Measurements from ENCODE around the gene FLVCR1.
"Not testable (repeated sequence)": the region's sequence is repeated elsewhere in the genome, so short reads cannot be mapped to it uniquely, and the experiment has no call there.

FLVCR1 gene

DNA sequence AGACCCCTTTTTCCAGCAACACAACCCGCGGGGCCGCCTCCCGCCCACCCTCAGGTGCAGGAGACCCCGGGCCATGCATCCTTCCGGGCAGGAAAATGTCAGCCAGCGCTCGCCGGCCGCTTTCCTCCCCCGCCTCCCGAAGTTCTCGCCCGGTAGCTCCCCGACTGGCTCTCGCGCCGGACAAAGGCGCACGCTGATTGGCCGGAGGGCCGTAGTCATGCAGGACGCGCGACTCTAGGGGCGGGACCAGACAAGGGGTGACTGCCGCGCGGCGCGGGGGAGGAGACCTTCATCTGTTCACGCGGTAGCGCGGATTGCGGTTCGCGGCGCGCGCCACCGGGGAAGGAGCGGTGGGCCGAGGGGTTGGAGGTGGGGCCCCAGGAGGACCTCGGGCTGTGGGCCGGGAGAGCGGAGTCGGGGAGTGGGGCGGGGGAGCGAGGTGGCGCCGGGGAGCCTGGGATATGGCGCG lies at the start of gene FLVCR1:
Gene FLVCR1 (plus strand): TSS at position 284 of the 469 bp plus-strand sequence. CDS start 178 bp downstream, at position 462.
- peak; percentile 88 to 95 (median 90) for DNase-seq (ENCODE audit: low read depth in 3 of 3)

DNA sequence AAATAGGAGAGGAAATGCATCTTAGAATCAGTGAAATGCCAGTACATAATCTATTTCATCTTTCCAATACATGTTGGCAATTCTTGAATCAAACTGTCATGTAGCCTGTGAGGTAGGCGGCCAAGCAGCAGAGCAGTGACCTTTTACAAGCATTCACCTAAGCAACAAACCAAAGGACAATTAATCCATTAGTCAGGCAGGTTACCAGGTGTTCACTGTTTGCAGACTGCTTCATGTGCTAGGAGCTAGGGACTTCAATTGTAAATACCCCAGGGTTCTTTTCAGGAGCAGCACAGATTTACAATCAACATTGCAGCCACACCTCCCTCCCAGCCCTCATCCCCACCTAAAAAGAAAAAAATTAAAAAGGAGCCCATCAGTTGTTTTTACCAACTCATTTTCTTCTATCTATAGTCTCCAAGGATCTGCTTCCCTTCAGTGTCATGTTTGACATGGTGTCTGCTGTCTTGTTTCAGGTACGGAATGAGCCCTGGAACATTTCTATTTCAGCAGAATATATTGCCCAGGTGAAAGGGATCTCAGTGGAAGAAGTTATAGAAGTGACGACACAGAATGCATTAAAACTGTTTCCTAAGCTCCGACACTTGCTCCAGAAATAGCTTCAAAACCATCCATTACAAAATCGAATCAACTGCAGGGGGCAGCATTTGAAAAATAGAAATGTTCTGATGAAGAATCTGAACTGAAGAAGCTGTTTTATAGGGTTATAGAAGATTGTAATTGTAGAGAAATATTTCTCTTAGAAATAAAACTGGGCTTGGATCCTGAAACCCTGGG lies 43.3 kb upstream of the FLVCR1 start:
- no peak for DNase-seq (ENCODE audit: low read depth in 3 of 3)

DNA sequence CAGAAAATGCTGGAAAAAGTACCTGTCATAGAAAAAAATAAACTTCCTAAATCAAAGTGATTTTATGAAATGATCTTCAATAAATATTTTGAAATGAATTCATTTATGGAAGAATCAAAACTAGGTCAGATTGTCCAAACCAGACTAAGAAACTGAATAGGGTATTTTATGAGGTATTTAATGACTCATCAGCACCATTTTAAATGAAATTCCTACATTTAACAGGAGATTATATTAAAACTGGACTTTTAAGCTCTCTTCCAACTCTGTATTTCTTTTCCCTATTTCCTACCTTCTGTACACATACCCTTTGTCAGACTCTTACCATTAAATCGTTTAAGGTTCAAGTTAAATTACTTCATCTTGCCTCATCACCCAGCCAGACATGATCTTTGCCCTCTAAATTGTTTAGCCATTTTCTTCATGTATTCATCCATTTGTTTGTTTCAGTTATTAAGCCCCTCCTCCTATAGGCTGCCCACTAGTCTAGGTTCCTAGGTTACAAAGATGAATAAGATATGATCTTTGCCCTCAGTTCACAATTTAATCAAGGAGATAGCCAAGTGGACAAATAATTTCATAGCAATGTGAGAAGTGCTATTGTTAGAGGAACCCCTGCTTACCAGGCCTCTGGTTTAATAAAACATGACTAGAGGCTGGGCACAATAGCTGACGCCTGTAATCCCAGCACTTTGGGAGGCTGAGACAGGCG lies 41.4 kb upstream of the FLVCR1 start:
- DNase-seq (ENCODE audit: low read depth in 3 of 3), result no peak

DNA sequence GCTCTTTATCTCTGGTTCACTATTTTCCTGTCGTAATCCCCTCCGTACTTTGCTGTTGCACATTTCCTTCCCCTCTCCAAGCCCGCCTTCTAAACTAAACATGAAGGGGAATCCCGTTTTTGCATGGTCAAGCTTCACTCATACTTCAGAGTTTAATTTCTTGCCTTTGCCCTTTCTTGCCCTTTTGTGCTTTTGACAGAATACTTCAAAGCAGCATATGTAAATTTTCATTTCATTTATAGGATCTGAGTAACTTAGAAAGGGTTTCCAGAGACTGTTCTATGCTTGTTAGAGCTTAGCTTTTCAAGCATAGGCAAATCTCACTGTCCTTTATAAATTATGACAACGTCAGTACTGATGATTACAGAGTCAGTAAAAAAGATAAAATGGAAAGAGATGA lies 38.3 kb upstream of the FLVCR1 start:
- no peak for DNase-seq (ENCODE audit: low read depth in 3 of 3)

DNA sequence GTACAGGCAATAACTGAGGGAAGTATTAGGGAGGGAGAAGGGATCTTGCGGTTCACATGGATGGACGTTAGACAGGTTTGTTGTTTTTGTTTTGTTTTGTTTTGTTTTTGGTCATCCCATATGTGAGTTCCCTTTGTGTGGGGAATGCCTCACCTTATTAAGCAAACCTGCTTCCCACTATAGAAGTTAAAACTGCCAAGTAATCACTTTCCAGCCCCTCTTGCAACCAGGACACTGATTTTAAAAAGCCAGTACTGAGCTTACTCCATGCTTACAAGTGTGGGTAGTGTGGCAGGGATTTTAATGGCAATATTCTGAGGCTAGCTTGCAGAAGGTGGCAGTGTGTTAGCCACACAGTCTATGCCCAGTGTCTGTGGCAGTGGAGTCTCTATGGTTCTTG lies 37.1 kb upstream of the FLVCR1 start:
- DNase-seq (ENCODE audit: low read depth in 3 of 3), result no peak

DNA sequence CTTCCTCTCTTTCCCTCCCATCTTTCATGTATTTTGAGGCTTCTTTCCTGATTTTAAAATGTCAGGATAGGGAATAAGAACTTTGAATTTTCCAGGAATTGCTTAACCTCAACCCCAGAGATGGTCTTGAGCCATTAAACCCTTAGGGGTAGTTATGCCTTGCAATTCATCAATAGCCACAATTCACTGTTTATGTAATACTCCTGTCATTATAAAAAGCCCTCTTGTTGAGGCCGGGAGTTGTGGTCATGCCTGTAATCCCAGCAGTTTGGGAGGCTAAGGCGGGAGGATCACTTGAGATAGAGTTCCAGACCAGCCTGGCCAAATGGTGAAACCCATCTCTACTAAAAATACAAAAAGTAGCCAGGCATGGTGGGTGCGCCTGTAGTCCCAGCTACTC lies 35.1 kb upstream of the FLVCR1 start:
- DNase-seq (ENCODE audit: low read depth in 3 of 3), result no peak

DNA sequence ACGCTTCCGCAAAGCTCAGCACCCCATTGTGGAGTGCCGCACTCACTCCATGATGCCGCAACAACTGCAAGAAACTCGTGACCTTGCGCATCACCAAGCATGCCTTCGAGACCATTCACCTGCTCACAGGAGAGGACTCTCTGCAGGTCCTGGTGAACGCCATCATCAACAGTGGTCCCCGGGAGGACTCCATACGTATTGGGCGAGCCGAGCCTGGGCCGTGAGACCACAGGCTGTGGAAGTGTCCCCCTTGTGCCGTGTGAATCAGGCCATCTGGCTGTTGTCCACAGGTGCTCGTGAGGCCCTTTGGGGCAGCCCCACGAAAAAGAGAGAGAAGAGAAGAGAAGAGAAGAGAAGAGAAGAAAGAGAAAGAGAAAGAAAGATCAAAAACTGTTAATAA lies 33.9 kb upstream of the FLVCR1 start:
- DNase-seq (ENCODE audit: low read depth in 3 of 3), result no peak

DNA sequence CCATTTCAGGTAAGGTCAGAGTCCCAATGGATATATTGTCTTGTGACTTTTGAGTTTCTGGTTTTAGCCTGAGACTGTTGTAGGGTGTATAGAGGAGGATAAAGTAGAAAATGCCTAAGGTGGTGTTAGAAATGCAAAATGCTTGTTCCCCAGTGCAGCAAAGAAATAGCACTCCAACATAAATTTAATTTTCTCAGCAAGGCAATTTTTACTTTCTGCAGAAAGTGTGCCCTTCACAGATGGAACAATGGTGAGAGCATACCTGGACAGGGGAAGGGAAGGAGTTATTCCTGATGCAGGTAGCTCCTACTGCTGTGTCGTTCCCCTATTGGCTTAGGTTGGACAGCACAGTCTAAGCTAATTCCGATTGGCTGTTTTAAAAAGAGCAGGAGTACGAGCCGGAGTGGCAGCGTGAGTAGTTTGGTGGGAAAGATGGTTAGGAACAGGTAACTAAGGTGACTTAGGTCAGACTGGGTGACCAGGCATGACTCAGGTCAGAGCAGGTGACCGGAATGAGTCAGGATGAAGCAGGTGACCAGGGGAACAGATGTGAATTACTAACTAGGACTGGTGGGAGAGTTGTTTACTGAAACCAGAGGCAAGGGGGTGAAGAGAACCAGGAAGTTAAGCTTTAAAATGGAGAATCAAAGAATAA lies 32.1 kb upstream of the FLVCR1 start:
- DNase-seq (ENCODE audit: low read depth in 3 of 3), result no peak

DNA sequence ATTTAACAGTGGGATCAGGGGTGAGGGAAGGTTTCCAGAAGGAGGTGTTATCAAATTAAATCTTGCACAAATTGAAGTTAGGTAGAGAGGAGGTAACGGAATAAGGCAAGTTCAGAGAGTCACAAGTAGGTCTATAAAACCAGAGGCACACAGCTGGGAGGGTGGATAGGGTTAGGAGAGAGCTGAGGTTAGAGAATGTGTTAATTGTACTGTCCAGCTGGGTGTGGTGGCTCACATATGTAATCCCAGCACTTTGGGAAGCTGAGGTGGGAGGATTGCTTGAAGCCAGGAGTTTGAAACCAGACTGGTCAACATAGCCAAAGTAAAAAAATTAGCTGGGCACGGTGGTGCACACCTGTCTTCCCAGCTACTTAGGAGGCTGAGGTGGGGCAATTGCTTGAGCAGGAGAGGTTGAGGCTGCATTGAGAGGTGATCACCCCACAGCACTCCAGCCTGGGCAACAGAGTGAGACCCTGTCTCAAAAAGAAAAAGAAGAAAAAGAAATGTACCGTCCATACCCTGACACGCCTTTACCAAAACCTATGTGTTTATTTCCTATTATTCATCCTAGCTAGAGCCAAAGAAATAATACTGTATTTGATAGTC lies 30.8 kb upstream of the FLVCR1 start:
- DNase-seq (ENCODE audit: low read depth in 3 of 3), result no peak

DNA sequence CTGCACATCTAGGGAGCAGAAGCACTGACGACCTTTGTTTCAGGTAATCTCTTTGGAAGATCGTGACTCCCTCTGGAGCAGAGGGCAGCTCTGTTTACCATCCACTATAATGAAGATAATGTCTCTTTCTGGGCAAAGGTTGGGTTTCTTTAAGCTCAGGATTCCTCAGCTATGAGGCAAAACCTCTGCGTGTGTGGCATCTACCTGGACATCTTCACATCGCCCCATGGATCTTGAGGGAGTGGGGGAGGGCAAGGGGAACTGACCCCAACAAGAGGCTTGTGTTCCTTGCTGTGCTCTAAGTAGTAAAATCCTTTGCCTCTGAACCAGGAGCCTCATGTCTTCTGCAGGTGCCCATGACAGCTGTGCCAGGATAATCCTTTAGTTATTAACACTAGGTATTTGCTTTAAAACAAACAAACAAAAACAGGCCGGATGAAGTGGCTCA lies 30.2 kb upstream of the FLVCR1 start:
- DNase-seq (ENCODE audit: low read depth in 3 of 3), result no peak

DNA sequence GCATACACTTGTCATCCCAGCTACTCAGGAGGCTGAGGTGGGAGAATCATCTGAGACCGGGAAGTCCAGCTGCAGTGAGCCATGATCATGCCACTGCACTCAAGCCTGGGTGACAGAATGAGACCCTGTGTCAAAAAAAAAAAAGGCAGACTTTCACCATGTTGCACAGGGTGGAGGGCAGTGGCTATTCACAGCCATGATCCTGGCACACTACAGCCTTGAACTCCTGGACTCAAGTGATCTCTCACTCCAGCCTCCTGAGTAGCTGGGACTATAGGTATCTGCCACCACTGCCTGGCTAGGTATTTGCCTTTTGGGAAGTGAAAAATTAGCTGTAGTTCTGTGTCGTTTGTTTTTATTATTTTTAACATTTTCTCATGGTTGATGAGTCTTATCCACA lies 29.7 kb upstream of the FLVCR1 start:
- no peak for DNase-seq (ENCODE audit: low read depth in 3 of 3)

DNA sequence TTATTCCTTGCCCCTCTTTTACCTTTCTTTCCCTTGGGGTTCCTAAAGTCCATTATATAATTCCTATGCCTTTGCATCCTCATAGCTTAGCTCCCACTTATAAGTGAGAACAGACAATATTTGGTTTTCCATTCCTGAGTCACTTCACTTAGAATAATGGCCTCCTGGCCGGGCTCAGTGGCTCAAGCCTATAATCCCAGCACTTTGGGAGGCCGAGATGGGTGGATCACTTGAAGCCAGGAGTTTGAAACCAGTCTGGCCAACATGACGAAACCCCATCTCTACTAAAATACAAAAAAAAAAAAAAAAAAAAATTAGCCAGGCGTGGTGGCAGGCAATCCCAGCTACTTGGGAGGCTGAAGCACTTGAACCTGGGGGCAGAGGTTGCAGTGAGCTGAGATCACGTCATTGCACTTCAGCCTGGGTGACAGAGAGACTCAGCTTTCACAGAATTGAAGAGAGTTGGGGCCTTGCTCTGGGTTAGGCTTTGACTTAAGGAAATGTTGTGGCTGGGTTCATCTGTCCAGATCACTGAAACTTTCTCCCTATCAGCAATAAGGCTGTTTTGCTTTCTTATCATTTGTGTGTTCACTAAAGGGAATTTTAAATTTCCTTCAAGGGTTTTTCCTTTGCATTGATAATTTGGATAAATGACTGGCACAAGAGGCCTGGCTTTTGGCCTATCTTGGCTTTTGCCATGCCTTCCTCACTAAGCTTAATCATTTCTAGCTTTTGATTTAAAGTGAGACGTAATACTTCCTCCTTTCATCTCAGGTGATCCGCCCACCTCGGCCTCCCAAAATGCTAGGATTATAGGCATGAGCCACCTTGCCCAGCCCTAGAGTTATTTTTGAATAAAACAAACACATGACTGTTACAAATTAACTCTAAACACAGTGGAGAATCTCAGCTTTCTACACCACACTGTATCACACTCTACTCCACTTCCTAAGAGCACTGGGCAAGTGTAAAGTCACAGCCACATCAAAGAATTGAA lies 24.6 kb upstream of the FLVCR1 start:
- not testable (repeated sequence) for DNase-seq (ENCODE audit: low read depth in 3 of 3)

DNA sequence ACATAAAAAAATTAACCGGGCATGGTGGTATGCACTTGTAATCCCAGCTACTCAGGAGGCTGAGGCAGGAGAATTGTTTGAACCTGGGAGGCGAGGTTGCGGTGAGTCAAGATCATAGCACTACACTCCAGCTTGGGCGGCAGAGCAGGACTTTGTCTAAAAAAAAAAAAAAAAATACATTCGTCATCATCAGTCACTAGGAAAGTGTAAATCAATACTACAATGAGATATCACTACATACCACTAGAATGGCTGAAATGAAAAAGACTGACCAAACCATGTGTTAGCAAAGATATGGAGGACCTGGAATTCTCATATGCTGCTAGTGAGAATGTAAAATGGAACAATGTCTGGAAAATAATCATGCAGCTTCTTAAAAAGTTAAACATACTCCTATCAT lies 19.9 kb upstream of the FLVCR1 start:
- DNase-seq (ENCODE audit: low read depth in 3 of 3), result no peak

DNA sequence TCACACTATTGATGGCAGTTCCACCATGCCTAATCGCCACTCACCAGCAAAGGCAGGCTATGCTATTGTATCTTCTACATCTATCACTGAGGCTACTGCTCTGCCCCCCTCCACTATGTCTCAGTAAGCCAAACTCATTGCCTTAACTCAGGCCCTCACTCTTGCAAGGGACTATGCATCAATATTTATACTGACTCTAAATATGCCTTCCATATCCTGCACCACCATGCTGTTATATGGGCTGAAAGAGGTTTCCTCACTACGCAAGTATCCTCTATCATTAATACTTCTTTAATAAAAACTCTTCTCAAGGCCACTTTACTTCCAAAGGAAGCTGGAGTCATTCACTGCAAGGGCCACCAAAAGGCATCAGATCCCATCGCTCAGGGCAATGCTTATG lies 13.6 kb upstream of the FLVCR1 start:
- DNase-seq (ENCODE audit: low read depth in 3 of 3), result not testable (repeated sequence)

DNA sequence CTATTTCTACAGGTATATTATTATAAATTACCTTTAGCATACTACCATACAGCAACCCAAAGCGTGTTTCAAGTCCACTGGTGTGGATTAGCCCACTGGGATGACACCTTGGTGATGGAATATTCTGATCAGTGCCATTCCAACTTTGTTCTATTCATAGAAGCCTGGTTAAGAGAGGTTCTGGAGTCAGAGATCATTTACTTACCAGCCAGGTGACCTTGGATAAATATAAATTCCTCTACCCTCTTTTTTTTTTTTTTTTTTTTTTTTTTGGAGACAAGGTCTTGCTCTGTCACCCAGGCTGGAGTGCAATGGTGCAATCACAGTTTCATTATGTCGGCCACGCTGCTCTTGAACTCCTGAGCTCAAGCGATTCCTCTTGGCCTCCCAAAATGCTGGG lies 10.5 kb upstream of the FLVCR1 start, which contains the start of gene SPATA45:
Gene SPATA45 (minus strand): TSS at position 101 of the 400 bp plus-strand sequence. CDS start 11,500 bp downstream, outside the sequence.
- no peak for DNase-seq (ENCODE audit: low read depth in 3 of 3)

DNA sequence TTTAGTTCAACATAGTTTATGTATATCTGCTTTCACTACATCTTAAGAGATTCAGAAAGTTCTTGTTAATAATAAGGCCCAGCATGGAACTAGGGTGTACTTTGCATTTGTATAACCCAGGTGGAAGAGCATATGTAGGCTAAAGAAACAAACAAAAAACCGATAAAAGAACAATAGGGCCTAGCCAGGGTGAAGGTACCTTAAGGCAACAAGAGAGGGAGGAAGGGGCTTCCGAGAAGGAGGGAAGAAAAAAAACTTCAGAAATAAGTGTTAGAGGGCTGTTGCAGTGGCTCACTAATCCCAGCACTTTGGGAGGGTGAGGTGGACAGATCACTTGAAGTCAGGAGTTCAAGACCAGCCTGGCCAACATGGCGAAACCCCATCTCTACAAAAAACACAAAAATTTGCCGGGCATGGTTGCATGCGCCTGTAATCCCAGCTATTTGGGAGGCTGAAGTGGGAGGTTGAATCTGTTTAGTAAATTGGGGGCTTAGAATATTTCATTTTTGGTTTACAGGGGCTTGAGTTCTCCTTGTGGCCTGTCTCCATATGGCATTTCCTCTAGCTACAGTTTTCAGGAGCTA lies 5.9 kb upstream of the FLVCR1 start:
- DNase-seq (ENCODE audit: low read depth in 3 of 3), result no peak

DNA sequence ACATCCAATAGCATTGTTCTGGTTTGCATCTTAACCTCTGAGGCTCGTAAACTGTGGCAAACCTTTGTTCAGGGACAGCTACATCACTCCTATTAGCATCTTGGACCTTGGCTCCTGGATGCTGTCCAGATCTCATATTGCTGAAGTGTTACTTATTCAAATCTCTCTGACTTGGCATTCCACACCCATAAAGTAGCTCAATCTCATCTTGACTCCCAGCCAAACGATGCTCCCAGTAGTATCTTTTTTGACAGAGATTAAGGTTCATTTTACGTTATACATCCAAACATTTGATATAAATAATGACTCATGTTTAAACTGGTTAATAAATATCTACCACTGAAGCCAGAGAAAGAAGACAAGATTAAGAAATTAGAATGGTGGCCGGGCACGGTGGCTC lies 4.4 kb upstream of the FLVCR1 start:
- DNase-seq (ENCODE audit: low read depth in 3 of 3), result no peak

DNA sequence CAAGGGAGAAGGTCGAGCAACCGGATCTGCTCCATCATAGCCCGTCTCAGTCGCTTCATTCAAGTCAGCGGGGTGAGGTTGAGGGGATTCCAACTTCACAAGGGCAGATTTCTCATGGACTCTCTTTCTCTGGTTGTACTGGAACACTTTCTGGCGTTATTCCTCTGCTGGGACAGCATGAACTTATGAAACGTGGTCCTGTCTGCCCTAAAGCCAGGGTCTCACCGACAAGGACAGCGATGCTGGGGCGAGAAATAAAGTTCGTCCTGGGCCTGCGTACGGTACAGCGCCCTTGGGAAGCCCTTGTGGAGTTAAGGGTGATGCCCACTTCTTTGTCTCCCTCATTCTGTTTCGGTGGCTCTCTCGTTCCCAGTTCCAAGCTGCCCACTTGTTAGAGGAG lies 1.3 kb upstream of the FLVCR1 start:
- DNase-seq (ENCODE audit: low read depth in 3 of 3), result no peak

DNA sequence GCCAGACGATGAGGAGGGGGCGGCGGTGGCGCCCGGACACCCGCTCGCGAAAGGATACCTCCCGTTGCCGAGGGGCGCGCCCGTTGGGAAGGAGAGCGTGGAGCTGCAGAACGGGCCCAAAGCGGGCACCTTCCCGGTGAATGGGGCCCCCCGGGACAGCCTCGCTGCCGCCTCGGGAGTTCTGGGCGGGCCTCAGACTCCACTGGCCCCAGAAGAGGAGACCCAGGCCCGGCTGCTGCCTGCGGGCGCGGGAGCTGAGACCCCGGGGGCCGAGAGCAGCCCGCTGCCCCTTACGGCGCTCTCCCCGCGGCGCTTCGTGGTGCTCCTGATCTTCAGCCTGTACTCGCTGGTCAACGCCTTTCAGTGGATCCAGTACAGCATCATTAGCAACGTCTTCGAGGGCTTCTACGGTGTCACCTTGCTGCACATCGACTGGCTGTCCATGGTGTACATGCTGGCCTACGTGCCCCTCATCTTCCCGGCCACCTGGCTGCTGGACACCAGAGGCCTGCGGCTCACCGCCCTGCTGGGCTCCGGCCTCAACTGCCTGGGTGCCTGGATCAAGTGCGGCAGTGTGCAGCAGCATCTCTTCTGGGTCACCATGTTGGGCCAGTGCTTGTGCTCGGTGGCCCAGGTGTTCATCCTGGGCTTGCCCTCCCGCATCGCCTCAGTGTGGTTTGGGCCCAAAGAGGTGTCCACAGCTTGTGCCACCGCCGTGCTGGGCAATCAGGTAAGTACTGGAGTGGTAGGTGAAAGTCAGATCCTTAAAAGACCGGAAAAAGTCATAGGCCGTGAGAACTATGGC lies 588 bp downstream of the FLVCR1 start:
- DNase-seq (ENCODE audit: low read depth in 3 of 3), result no peak

Measured in stimulated activated CD4-positive, alpha-beta T cell treated with anti-CD3 and anti-CD28 coated beads, TNF-alpha, amount 100 ng/mL, for 24 hours (primary cell).